Breast epithelium (tissue), 3 donors: ENCODE measurements around the gene SDK1.

ENCODE experiments used
- CTCF ChIP-seq, 3 donors: fragments of 450-650 bp; IDR thresholded peaks; one replicate each; pipeline ENCODE4 v1.5.1; 2016 to 2017; ENCODE audit warnings: antibody characterized with exemption in 3 of 3, mild to moderate bottlenecking in 3 of 3, moderate library complexity in 3 of 3
- POLR2A ChIP-seq: fragments of 450-650 bp; IDR thresholded peaks from one replicate; pipeline ENCODE4 v1.6.1; 2016; ENCODE audit warnings: antibody characterized with exemption, mild to moderate bottlenecking, moderate library complexity

- TF ChIP-seq CTCF (IDR thresholded peaks at IDR 0.05) (no peak), POLR2A (no peak)
Measured at GRCh38 chr7:3551536-3551935, 250.5 kb downstream of the SDK1 start.
